ENCODE results near the gene FETUB.

Gene FETUB, protein sequence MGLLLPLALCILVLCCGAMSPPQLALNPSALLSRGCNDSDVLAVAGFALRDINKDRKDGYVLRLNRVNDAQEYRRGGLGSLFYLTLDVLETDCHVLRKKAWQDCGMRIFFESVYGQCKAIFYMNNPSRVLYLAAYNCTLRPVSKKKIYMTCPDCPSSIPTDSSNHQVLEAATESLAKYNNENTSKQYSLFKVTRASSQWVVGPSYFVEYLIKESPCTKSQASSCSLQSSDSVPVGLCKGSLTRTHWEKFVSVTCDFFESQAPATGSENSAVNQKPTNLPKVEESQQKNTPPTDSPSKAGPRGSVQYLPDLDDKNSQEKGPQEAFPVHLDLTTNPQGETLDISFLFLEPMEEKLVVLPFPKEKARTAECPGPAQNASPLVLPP

DNA sequence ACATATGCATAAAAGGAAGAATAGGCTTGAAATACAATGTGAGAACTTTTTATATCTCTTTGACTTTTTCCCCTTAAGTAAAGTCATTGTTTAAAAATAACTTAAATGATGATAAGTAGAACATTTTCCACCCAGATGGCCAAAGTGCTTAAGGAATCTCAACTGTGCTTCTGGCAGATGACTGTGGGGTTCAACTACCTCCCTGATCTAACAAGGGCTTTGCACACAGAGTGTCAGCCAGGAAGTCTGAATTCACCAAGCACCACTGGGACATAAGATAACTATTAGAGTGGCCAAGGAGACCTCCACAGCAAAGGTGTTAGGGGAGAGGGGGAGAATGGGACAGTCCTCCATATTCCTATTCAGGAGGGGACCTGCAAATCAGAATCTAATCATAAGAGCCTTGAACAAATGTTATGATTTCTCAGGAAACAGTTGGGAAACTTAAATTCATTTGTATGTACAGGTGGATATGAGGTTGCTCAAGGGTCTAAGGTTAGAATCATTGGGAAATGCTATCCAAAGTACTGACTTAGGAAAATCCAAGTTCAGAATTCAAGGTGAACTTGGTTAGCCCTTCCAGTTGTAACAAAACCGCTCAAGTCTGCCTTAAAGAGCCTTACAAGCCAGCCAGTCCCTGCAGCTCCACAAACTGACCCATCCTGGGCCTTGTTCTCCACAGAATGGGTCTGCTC lies at the start of gene FETUB:
TSS of gene FETUB (plus strand) at position 622 of the 695 bp plus-strand sequence. CDS start at position 684, 62 bp downstream.
- DNase-seq, result no peak

DNA sequence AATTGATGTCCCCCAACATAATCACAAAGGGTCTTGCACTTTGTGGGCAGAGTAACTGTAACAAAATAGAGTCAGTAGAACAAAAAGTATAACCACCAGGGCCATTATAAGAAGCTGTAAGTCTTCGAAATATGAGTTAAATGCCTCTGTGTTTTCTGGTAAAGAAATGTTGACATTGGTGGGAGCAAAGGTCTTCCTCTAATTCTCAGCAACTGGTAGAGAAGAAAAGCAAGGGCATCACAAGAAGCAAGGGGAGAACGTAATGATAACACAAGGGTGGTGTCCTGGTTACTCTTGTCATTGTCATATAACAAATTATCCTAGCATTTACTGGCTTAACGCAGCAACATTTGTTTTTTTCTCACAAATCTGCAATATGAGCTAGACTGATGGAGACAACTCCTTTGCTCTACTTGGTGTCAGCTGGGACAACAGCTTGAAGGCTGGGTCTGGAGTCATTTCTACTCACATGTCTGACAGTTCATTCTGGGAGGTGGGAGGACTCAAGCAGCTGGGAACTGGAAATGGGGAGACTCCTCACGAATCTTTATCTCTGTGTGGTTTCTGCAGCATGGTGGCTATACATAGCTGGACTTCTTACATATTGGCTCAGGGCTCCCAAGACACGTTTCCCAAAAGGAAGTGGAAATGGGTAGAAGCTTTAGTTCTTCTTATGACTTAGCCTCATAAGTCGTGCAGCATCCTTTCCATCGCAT lies 49.5 kb upstream of the FETUB start:
- no peak for DNase-seq

DNA sequence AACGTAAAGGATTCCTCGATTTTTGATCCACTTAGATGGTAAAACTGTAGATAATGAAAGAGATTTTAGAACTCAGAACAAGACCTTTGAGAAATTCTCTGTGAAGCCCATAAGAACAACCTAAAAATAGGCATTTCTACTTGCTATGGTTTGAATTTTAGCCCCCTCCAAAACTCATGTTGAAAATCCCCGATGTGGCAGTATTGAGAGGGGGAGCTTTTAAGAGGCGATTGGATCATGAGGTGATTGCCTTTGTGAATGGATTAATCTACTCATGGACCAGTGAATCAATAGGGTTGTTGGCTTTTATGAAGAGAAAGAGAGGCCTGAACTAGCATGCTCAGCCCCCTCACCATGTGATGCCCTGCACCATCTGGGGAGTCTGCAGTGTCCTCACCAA lies 47.5 kb upstream of the FETUB start:
- DNase-seq, result no peak

DNA sequence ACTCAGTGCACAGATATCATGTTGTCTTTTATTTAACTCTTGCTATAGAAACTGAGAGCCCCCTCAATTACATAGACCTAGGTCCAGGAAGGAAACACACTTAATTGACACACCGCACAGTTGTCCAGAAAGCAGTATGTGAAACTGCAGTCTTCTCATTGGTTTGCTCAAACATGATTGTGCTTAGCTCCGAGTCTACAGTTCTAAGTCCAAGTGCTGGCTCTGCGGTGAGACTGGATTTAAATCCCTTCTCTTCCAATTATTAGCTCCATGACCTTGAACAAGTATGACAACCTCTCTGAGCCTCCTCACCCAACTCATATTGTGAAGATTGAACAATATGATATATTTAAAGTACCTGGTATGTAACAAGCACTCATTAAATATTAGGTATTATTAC lies 46.3 kb upstream of the FETUB start:
- no peak for DNase-seq

DNA sequence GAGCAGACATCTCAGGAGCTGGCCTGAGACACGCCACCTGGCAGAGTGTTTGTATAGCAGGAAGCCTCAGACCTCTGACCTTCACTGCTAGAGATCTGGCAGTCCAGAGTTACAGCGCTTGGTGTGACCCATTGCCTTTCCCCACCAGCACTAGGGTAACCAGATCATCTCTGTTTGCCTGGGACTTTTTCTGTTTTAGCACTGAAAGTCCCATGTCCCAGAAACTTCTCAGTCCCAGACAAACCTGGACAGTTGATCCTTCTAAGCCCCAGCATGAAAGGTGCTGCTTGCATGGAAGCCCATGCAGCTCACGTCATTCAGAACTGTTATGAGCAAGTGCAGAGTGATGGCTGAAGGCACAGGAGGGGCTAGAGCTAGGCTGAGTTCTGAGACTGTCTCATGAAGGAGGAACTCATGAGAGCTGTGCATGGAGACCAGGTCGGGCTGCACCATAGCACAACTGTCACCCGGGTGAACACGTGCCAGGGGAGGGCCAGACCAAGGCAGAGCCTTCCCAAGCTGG lies 45.5 kb upstream of the FETUB start:
- no peak for DNase-seq

DNA sequence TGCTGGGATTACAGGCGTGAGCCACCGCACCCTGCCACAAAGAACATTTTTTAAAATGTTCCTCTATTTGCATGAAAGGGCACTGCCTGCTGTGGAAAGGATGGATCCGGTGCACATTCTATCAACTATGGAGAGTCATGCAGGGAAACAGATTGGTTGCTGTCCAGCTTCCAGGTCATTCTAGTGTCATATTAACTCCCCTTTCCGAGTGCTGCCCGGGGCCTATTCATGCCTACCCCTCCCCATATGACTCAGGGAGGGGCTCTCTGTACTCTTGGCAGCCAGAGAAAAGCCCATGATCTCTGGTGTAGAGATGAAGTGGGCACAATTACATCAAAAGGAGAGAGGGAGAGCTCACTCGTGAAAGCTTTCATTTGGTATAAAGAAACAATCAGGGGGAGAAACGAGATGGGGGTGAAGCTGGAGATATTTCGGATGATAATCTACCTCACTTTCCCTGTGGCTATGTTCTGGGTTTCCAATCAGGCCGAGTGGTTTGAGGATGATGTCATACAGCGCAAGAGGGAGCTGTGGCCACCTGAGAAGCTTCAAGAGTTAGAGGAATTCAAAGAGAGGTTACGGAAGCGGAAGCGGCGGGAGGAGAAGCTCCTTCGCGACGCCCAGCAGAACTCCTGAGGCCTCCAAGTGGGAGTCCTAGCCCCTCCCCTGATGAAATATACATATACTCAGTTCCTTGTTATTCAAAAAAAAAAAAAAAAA lies 43.5 kb upstream of the FETUB start:
- no peak for DNase-seq

DNA sequence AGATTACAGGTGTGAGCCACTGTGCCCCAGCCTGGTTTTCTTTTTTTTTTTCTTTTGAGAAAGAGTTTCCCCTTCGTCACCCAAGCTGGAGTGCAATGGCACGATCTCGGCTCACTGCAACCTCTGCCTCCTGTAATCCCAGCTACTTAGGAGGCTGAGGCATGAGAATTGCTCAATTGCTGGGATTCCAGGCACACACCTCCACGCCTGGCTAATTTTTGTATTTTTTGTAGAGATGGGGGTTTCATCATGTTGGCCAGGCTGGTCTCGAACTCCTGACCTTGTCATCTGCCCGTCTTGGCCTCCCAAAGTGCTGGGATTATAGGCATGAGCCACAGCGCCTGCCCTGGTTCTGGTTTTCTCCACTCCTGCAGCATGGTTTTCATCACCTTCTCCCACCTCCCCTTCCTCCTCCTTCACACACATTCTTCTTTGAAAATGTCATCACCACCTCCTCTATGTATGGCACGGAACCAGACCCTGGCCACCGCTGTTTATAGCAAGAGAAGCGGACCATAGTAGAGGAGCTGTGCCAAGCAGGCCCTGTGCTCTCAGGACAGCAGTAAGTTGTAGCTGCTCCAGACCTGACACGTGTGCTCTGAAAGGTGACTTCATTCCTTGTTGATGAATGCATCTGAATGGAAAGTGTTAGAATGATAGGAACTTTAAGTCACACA lies 42.0 kb upstream of the FETUB start:
- DNase-seq, result no peak

DNA sequence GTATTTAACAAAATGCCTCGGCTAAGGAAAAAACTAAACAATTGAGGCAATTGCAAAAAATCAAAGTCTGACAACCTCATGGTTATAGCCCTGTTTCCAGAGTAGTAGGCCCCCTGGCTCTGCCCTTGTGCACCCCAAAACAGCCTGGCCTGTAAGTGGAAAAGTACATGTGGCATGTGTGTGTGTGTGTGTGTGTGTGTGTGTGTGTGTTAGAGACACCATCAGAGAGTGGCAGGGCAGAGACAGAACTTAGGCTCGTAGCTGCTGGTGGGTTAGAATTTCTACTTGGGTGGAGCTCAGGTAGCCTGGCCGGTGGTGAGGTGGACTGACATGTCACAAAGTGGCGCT lies 41.4 kb upstream of the FETUB start:
- no peak for DNase-seq

DNA sequence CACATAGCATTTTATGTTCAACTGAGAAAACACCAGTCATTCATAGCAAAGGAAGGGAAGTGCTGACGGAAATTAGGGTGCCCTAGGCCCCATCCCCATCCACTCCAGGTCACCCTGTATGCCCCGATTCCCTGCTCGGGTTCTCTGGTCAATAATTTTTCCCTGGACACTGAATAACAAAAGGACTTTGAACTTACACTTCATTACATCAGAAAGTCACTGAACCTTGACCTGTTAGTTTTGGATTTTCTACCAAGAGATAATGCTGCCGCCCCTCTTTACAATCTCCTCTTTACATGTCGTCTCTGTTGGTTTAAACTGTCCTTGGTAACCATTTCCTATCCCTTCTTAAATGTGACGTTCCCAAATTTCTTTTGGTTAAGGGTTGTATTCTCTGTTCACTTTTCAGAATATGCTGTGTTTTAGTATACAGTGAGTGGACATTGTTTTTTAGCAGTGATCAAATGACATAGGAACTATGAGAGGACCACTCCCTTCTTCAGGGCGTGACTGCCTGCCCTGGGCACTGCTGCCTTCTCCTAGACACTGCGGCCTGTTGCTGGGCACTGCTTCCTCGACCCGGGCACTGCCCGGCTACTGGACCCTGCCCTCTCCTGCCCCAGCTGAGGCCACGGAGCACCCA lies 40.9 kb upstream of the FETUB start:
- no peak for DNase-seq

DNA sequence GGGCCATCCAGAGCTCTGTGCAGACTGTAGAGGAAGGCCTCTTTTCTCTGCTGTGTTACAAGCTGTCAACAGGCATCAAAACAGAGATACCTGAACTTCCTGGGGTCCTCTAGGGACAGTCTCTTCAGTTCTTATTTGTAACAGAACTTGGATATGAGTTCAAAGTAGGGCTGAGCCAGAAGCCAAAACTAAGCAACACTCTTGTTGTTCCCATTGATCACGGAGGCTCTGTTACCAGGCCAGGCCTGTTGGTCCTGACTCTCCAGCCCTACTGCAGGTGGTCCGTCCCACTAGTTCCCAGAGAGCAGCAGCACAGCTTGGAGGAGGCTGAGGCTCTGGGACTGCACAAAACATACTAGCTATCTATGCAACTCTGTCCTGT lies 40.4 kb upstream of the FETUB start:
- no peak for DNase-seq

DNA sequence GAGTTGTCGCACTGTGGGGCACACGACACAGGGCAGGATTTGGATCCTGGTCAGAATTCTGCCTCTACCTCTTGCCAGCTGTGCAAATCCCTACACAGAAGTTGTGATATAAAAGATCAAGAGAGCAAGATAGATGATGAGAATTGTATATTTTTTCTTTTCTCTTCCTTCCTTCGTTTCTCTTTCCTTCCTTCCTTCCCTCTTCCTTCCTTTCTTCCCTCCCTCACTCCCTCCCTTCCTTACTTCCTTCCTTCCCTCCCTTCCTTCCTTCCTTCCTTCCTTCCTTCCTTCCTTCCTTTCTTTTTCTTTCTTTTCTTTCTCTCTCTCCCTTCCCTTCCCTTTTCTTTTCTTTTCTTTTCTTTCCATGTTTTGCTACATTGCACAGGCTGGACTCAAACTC lies 39.3 kb upstream of the FETUB start:
- no peak for DNase-seq

DNA sequence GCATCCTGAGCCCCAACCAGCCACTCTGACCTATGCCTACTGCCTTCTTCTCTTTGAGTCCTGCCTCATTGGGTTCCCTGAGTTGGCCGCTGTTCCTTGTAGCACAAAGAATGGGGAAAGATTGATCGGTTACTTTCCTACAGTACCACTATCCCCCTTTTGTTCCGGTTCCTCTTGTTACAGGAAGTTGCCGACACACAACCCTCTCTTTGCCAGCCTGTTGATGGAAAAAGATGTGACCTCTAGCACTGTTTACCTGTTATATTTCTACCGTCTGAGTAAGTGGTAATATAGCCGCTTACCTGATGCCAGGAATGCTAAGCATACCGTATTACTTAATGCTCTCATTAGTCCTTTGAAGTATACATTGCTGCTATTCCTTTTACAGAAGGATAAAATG lies 37.0 kb upstream of the FETUB start:
- no peak for DNase-seq

DNA sequence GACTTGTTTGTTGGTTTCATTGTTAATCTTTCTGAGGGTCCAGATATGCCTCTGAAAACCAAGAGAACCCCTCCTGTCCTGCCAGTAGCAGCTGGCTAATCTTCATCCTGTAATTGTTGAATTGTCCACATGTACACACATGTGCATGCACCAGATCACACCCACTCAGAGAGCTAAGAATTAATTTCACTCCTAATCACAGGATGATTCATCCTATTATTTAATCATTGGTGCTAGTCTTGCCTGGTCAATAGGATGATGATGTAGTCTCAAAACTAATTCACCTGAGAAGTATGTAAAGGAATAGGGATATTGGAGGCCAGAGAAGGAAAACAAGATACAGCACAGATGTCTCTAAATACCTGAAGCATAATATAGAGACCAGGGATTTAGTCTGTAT lies 35.1 kb upstream of the FETUB start:
- no peak for DNase-seq

DNA sequence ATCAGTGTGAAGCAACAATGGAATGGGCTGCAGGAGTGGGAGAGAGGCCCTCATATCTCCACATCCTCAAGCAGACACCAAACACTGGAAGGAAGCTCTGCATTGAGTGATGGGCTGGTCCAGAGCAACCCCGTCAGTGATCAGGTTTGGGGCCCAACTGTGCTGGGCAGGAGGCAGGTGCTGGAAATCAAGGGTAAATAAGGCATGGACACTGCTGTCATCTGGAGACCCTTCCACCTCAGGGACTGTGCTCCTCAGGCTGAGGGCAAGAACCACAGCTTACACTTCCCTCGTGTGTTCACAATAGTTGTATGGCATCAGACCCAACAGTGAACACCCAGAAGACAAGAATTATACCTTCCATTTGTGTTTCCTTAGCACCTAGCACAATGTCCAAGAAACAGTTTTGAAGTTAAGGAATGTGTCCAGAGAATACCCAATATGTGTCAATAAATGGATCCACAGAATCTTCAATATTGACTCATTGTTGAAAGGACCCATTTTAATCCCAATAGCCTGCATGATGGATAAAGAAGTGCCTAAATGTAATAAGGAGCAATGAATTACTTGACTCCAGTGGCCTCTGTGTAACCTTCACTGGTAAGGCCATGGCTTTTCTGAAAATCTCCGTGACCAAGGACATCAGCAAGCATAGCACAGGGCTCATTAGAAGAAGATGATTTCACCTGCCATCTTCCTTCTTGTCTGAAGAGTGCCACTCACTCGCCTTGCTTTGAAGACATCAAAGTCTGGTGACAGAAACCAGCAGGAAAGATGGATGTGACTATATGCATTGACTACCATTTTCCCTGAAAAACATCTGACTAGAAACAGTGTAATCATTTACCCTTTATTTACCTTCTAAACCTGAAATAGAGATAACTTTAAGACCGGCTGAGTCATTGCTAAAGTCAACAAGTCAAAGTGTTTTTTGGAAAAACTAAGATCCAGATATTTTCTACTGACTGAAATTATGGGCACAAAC lies 34.3 kb upstream of the FETUB start:
- no peak for DNase-seq

DNA sequence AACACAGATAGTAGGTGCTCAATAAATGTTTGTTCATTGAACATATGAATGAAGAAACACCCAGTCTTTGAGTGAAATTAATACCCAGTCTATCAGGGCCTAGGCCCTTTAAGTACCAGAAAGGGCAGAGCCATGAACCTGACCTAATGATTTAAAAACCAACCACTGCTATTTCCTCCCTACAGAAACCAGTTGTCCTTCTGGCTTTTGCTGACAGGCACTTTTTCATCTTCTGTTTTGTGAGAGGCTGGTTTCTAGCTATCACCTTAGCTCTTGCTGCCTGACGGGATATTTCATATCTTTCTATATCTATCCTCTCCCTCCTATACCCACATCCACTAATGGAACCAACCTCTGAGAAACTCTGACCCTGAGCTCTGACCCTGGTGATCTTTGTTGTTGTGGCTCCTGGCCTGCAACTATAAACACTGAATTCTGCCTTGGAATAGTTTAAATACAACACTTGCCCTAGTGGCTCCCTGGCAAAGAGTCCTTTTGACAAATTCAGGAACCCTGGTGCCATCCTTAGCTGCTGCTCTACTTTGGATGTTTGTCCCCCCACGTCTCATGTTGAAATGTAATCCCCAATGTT lies 31.5 kb upstream of the FETUB start:
- DNase-seq, result no peak

DNA sequence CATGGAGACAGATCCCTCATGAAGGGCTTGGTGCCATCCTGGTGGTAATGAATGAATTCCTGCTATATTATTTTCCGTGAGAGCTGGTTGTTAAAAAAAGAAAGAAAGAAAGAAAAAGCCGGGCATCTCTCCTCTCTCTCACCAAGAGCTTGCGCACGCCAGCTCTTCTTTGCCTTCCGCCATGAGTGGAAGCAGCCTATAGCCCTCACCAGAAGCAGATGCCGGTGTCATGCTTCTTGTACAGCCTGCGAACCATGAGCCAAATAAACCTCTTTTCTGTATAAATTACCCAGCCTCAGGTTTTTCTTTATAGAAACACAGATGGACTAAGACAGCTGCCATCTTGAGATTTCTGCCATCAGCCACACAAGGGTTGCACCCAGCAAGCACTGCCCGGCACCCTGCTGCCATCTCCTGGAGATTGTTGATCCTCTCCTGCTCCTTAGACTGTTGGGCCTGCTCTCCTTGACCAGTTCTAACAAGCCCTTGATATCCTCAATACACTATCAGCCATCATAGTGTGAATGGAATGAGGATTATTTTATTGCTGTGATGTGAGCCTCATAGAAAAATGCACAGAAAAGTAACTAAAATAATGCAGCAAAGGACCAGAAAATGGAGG lies 30.8 kb upstream of the FETUB start:
- no peak for DNase-seq

DNA sequence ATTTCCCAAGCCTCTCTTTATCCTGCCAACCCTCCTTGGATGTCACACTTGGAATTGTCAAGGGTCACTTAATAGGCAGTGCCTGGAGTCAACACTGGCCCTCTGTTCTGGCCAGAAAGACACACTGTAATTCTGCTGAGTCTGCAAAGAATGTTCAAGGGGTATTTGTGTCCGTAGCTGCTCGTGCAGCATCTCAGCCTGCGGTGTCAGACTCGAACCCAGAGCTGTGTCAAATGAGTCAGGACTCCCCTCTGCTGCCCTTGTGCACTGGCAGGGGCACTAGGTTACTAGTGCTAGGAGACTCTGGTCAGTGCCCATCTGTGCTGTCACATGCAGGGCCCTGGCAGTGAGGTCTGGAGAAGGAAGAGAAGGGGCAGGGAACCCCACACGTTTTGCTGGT lies 28.1 kb upstream of the FETUB start:
- DNase-seq, result no peak

DNA sequence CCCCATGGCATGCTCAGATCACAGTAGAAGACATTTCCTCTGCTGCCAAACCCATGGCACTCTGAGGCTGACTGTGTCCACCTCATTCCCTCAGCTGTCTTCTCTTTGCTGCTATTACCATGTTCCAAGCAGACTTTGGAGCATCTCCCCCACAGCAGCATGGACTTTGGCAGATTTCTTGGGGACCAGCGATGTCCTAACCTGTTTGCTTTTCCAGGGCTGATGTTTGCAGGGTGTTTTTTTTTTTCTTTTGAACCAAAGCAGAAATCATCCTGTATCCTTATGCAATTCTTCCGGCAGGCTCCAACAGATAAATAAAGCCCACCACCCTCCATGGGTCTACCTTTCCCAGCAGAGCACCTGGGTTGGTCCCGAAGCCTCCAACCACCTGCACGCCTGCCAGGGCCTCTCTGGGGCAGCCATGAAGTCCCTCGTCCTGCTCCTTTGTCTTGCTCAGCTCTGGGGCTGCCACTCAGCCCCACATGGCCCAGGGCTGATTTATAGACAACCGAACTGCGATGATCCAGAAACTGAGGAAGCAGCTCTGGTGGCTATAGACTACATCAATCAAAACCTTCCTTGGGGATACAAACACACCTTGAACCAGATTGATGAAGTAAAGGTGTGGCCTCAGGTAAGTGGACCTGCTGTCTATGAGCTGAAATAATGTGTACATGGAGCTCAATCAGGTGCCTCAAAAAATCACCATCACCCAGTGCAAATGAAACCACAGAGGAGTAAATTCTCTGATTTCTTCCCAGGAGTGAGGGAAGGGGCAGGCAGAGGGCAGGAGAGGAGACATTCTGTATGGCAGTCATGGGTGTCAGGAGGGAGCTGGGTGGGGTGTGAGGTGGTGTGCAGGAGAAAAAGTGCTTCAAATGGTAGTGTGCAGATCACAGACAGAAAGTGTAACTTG lies 27.2 kb upstream of the FETUB start, which contains the start of gene AHSG:
TSS of gene AHSG (plus strand) at position 340 of the 916 bp plus-strand sequence. CDS start at position 422, 82 bp downstream.
- no peak for DNase-seq
